A673 (cell line): ENCODE results near the gene NPAS2.

Source experiments
- CTCF ChIP-seq: fragments of 300-800, 200-600 bp; sonication (generic); conservative IDR thresholded peaks from 2 replicates; pipeline ENCODE4 v1.5.1; 2017; ENCODE audit warnings: low read depth, mild to moderate bottlenecking, antibody characterized with exemption, low read length, moderate library complexity, mixed read lengths
- EZH2 ChIP-seq: fragments of 200-600 bp; sonication (generic); IDR thresholded peaks from 2 replicates; pipeline ENCODE4 v1.6.1; 2017; ENCODE audit warnings: borderline replicate concordance, low read depth, mild to moderate bottlenecking, mixed read lengths, antibody characterized with exemption, low read length; ENCODE audit not compliant: poor library complexity, severe bottlenecking

GRCh38 chr2:100992262-100992661 is 172.3 kb downstream of the NPAS2 start:
- no peak for TF ChIP-seq CTCF
- TF ChIP-seq EZH2: no peak
